ENCODE results near the gene FIG4. TPM values are rescaled to one million over a fixed set of nuclear protein-coding genes. Genes with fewer than 3 reads are reported as not detected.
A peak's percentile ranks its signal among the peaks of the same experiment; 100 is the strongest.

FIG4 gene
- total and polyA plus RNA-seq, 2 donors (not counting 1 experiment from before 2014, with no cell fraction given), result 21.1 to 38.3 TPM

- peaks cover 30% of the 10 kb centered on the region for H3K4me1 ChIP-seq (ENCODE audit: control insufficient read depth, extremely low read depth, insufficient read depth, low read length)
Measured at GRCh38 chr6:109793792-109794191, 102.7 kb downstream of the FIG4 start.

GRCh38 chr6:109794201-109794923 lies 103.3 kb downstream of the FIG4 start:
- DNase-seq (ENCODE audit: low read depth in 2 of 2), result peak; percentile 79 to 93
- peak overlapping the region; percentile 85 for H3K27ac ChIP-seq (ENCODE audit: insufficient read depth, low read length)
- peaks cover 30% of the 10 kb centered on the region for H3K4me1 ChIP-seq (ENCODE audit: control insufficient read depth, extremely low read depth, insufficient read depth, low read length)
- H3K9ac ChIP-seq (ENCODE audit: insufficient read depth, low read length), result no peak overlapping the region
- no peak for TF ChIP-seq EZH2 (IDR thresholded peaks at IDR 0.05; ENCODE audit: low read length, missing control alignments)
- TF ChIP-seq CTCF (conservative IDR thresholded peaks at IDR 0.05 in 1 of 2, IDR thresholded peaks at IDR 0.05 in 1 of 2; ENCODE audit: low read depth in 1 of 2, low read length in 2 of 2), result no peak
- no peak overlapping the region for H3K4me3 ChIP-seq (replicated peaks in 1 of 4; ENCODE audit: control extremely low read depth in 1 of 4, insufficient read depth in 1 of 4, low read depth in 3 of 4, low read length in 4 of 4)
- no peaks in the 10 kb centered on the region for H3K27me3 ChIP-seq (ENCODE audit: control insufficient read depth, insufficient read depth, low read length)
- H3K36me3 ChIP-seq (ENCODE audit: control insufficient read depth, insufficient read depth, low read length), result no peaks in the 10 kb centered on the region
- H2AFZ ChIP-seq (ENCODE audit: low read length), result no peak overlapping the region
- H3K79me2 ChIP-seq (ENCODE audit: control insufficient read depth, insufficient read depth, low read length), result no peaks in the 10 kb centered on the region
- H4K20me1 ChIP-seq (ENCODE audit: control insufficient read depth, extremely low read depth, insufficient read depth, low read length), result no peaks in the 10 kb centered on the region
- no peaks in the 10 kb centered on the region for H3K9me3 ChIP-seq (ENCODE audit: control insufficient read depth, insufficient read depth, low read depth, low read length)
- peak overlapping the region; percentile 44 for H3K4me2 ChIP-seq (ENCODE audit: extremely low read depth, insufficient read depth, low read length)

More at GRCh38 chr6:109793792-109794191, 102.7 kb downstream of the FIG4 start:
- H3K27me3 ChIP-seq (ENCODE audit: control insufficient read depth, insufficient read depth, low read length), result no peaks in the 10 kb centered on the region
- peak overlapping the region; percentile 44 for H3K4me2 ChIP-seq (ENCODE audit: extremely low read depth, insufficient read depth, low read length)
- no peaks in the 10 kb centered on the region for H3K36me3 ChIP-seq (ENCODE audit: control insufficient read depth, insufficient read depth, low read length)
- DNase-seq (ENCODE audit: low read depth in 2 of 2), result peak; percentile 97 to 99
- H3K27ac ChIP-seq (ENCODE audit: insufficient read depth, low read length), result peak overlapping the region; percentile 85
- no peak overlapping the region for H2AFZ ChIP-seq (ENCODE audit: low read length)
- H3K9ac ChIP-seq (ENCODE audit: insufficient read depth, low read length), result no peak overlapping the region
- TF ChIP-seq CTCF (conservative IDR thresholded peaks at IDR 0.05 in 1 of 2, IDR thresholded peaks at IDR 0.05 in 1 of 2; ENCODE audit: low read depth in 1 of 2, low read length in 2 of 2) (no peak), EZH2 (IDR thresholded peaks at IDR 0.05; ENCODE audit: low read length, missing control alignments) (no peak)
- no peak overlapping the region for H3K4me3 ChIP-seq (replicated peaks in 1 of 4; ENCODE audit: control extremely low read depth in 1 of 4, insufficient read depth in 1 of 4, low read depth in 3 of 4, low read length in 4 of 4)
- H3K79me2 ChIP-seq (ENCODE audit: control insufficient read depth, insufficient read depth, low read length), result no peaks in the 10 kb centered on the region
- H4K20me1 ChIP-seq (ENCODE audit: control insufficient read depth, extremely low read depth, insufficient read depth, low read length), result no peaks in the 10 kb centered on the region
- no peaks in the 10 kb centered on the region for H3K9me3 ChIP-seq (ENCODE audit: control insufficient read depth, insufficient read depth, low read depth, low read length)

- no peaks in the 10 kb centered on the region for H4K20me1 ChIP-seq (ENCODE audit: control insufficient read depth, extremely low read depth, insufficient read depth, low read length)
- H2AFZ ChIP-seq (ENCODE audit: low read length), result no peak overlapping the region
- TF ChIP-seq CTCF (conservative IDR thresholded peaks at IDR 0.05 in 1 of 2, IDR thresholded peaks at IDR 0.05 in 1 of 2; ENCODE audit: low read depth in 1 of 2, low read length in 2 of 2), result no peak
- TF ChIP-seq EZH2 (IDR thresholded peaks at IDR 0.05; ENCODE audit: low read length, missing control alignments), result no peak
- H3K9me3 ChIP-seq (ENCODE audit: control insufficient read depth, insufficient read depth, low read depth, low read length), result no peaks in the 10 kb centered on the region
- H3K4me1 ChIP-seq (ENCODE audit: control insufficient read depth, extremely low read depth, insufficient read depth, low read length), result peaks cover 29% of the 10 kb centered on the region
- H3K27ac ChIP-seq (ENCODE audit: insufficient read depth, low read length), result no peak overlapping the region
- no peak overlapping the region for H3K4me3 ChIP-seq (replicated peaks in 1 of 4; ENCODE audit: control extremely low read depth in 1 of 4, insufficient read depth in 1 of 4, low read depth in 3 of 4, low read length in 4 of 4)
- H3K9ac ChIP-seq (ENCODE audit: insufficient read depth, low read length), result no peak overlapping the region
- DNase-seq (ENCODE audit: low read depth in 2 of 2), result peak in 1 of 2 donors; percentile 53
- H3K79me2 ChIP-seq (ENCODE audit: control insufficient read depth, insufficient read depth, low read length), result no peaks in the 10 kb centered on the region
- no peak overlapping the region for H3K4me2 ChIP-seq (ENCODE audit: extremely low read depth, insufficient read depth, low read length)
- H3K36me3 ChIP-seq (ENCODE audit: control insufficient read depth, insufficient read depth, low read length), result no peaks in the 10 kb centered on the region
- H3K27me3 ChIP-seq (ENCODE audit: control insufficient read depth, insufficient read depth, low read length), result no peaks in the 10 kb centered on the region
Measured at GRCh38 chr6:109795994-109796555, 105.0 kb downstream of the FIG4 start.
